ENCODE data around the gene PCK2. TPM values are rescaled to one million over a fixed set of nuclear protein-coding genes. Genes with fewer than 3 reads are reported as not detected.

The PCK2 gene
- total RNA-seq, 1 experiment from 2014 or later, result 48.9 TPM

DNA sequence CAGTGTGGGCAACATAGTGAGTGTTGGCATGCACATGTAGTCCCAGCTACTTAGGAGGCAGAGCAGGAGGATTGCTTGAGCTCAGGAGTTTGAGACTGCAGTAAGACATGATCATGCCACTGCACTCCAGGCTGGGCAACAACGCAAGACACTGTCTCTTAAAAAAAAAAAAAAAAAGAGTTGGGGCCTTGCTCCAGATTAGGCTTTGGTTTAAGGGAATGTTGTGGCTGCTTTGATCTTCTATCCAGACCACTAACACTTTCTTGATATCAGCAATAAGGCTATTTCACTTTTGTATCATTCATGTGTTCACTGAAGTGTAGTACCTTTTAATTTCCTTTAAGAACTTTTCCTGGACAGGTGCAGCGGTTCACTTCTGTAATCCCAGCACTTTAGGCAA, 33.6 kb downstream of the PCK2 start:
- Histone ChIP-seq H3K27ac (ENCODE audit: insufficient read length, low read depth, low read length) (no peak overlapping the region), H4K20me1 (ENCODE audit: control insufficient read depth, insufficient read depth, insufficient read length) (no peaks in the 10 kb centered on the region), H3K79me2 (ENCODE audit: insufficient read depth, low read length) (no peaks in the 10 kb centered on the region), H3K4me2 (ENCODE audit: insufficient read depth, insufficient read length, low read length) (no peak overlapping the region), H3K9me3 (ENCODE audit: control insufficient read depth, low read depth, low read length) (no peaks in the 10 kb centered on the region), H2BK120ac (ENCODE audit: low read depth, low read length, poor library complexity, severe bottlenecking) (no peak overlapping the region), H4K5ac (ENCODE audit: insufficient read length, low read depth, low read length) (no peak overlapping the region), H3K23ac (ENCODE audit: insufficient read length, low read depth, low read length) (no peak overlapping the region), H2BK5ac (ENCODE audit: insufficient read length, low read length) (no peak overlapping the region), H3T11ph (ENCODE audit: low read length) (no peak overlapping the region), H3K56ac (ENCODE audit: insufficient read length, low read depth, low read length) (no peak overlapping the region), H3K14ac (ENCODE audit: insufficient read depth, low read length) (no peak overlapping the region), H3K79me1 (ENCODE audit: insufficient read depth, low read depth, low read length, poor library complexity, severe bottlenecking) (no peaks in the 10 kb centered on the region), H2BK20ac (ENCODE audit: low read depth, low read length, poor library complexity, severe bottlenecking) (no peak overlapping the region), H4K8ac (replicated peaks; ENCODE audit: insufficient read length, low read depth, low read length) (no peak overlapping the region), H2BK12ac (ENCODE audit: insufficient read length, low read depth, low read length) (no peak overlapping the region), H2BK15ac (ENCODE audit: low read depth, low read length) (no peak overlapping the region), H3K4ac (ENCODE audit: low read depth, low read length) (no peak overlapping the region), H3K18ac (ENCODE audit: insufficient read length, low read depth, low read length) (no peak overlapping the region), H4K91ac (ENCODE audit: insufficient read length, low read depth, low read length) (no peak overlapping the region), H3K9ac (ENCODE audit: extremely low read depth, insufficient read length, low read length) (no peak overlapping the region), H3K23me2 (ENCODE audit: insufficient read length, low read depth, low read length, poor library complexity, severe bottlenecking) (no peaks in the 10 kb centered on the region), H3K27me3 (ENCODE audit: insufficient read depth, low read length) (no peaks in the 10 kb centered on the region), H2AK5ac (ENCODE audit: insufficient read length, low read length) (no peak overlapping the region), H2AFZ (ENCODE audit: low read length) (no peak overlapping the region), H3K4me1 (ENCODE audit: insufficient read depth, low read length) (no peaks in the 10 kb centered on the region)
- no peak for DNase-seq
- no CpG with 5 or more reads among the region's 2 CpGs for WGBS (ENCODE audit: extremely low coverage, insufficient read length, low lambda C conversion rate)
- Mint-ChIP-seq H3K36me3 (ENCODE audit: insufficient read depth in 1 of 3, low read depth in 3 of 3) (peaks cover 2 to 17% (median 15%) of the 10 kb centered on the region in 3 experiments; a peak in 6 of 7 replicates), H3K27me3 (ENCODE audit: low read depth) (no peaks in the 10 kb centered on the region), H3K27ac (no peak overlapping the region), H3K4me1 (no peaks in the 10 kb centered on the region), H3K9me3 (no peaks in the 10 kb centered on the region), H3K4me3 (no peak overlapping the region)
- TF ChIP-seq, protein P1, sequence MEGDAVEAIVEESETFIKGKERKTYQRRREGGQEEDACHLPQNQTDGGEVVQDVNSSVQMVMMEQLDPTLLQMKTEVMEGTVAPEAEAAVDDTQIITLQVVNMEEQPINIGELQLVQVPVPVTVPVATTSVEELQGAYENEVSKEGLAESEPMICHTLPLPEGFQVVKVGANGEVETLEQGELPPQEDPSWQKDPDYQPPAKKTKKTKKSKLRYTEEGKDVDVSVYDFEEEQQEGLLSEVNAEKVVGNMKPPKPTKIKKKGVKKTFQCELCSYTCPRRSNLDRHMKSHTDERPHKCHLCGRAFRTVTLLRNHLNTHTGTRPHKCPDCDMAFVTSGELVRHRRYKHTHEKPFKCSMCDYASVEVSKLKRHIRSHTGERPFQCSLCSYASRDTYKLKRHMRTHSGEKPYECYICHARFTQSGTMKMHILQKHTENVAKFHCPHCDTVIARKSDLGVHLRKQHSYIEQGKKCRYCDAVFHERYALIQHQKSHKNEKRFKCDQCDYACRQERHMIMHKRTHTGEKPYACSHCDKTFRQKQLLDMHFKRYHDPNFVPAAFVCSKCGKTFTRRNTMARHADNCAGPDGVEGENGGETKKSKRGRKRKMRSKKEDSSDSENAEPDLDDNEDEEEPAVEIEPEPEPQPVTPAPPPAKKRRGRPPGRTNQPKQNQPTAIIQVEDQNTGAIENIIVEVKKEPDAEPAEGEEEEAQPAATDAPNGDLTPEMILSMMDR (conservative IDR thresholded peaks at IDR 0.05), result no peak

Measured in H9 (cell line).